OCI-LY7 (cell line): Measurements from ENCODE around the gene ALPG.
"Not testable (repeated sequence)": the region's sequence is repeated elsewhere in the genome, so short reads cannot be mapped to it uniquely, and the experiment has no call there.

ENCODE experiments used
- EZH2phosphoT487 ChIP-seq: fragments of 200-600 bp; sonication (generic); IDR thresholded peaks from 2 replicates; pipeline ENCODE4 v1.6.1; 2018; ENCODE audit warnings: low read depth, borderline replicate concordance, mild to moderate bottlenecking, mixed run types, antibody characterized with exemption, low read length, moderate library complexity, mixed read lengths
- TF ChIP-seq, protein P1 (sequence below): fragments of 200-600 bp; sonication (generic); conservative IDR thresholded peaks from 2 replicates; pipeline ENCODE4 v1.5.1; 2014; ENCODE audit warnings: mild to moderate bottlenecking, antibody characterized with exemption, low read length, moderate library complexity, mixed read lengths

- TF ChIP-seq, protein P1, sequence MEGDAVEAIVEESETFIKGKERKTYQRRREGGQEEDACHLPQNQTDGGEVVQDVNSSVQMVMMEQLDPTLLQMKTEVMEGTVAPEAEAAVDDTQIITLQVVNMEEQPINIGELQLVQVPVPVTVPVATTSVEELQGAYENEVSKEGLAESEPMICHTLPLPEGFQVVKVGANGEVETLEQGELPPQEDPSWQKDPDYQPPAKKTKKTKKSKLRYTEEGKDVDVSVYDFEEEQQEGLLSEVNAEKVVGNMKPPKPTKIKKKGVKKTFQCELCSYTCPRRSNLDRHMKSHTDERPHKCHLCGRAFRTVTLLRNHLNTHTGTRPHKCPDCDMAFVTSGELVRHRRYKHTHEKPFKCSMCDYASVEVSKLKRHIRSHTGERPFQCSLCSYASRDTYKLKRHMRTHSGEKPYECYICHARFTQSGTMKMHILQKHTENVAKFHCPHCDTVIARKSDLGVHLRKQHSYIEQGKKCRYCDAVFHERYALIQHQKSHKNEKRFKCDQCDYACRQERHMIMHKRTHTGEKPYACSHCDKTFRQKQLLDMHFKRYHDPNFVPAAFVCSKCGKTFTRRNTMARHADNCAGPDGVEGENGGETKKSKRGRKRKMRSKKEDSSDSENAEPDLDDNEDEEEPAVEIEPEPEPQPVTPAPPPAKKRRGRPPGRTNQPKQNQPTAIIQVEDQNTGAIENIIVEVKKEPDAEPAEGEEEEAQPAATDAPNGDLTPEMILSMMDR, result not testable (repeated sequence)
- not testable (repeated sequence) for TF ChIP-seq EZH2phosphoT487
These were observed 16.4 kb downstream of the ALPG start for GRCh38 chr2:232422996-232423395.
